Spinal cord (tissue), 10 donors: Measurements from ENCODE around the gene ADK. TPM values are rescaled to one million over a fixed set of nuclear protein-coding genes. Genes with fewer than 3 reads are reported as not detected.

Experiments
- DNase-seq, 6 donors: peaks; one replicate each; pipeline versions ENCODE4 v3.0.0 to v3.0.0-alpha.2; 2013 to 2015; ENCODE audit warnings: low spot score in 6 of 6, low read depth in 4 of 6
- H3K27ac ChIP-seq: one replicate; pipeline ENCODE4 v1.5.1; 2013; ENCODE audit warnings: low read depth, low read length, control low read depth
- H3K27me3 ChIP-seq: one replicate; pipeline ENCODE4 v1.6.1; 2013; ENCODE audit warnings: low read length; ENCODE audit not compliant: control insufficient read depth, insufficient read depth
- H3K36me3 ChIP-seq: one replicate; pipeline ENCODE4 v1.6.1; 2013; ENCODE audit warnings: low read length; ENCODE audit not compliant: control insufficient read depth, insufficient read depth
- H3K4me1 ChIP-seq: one replicate; pipeline ENCODE4 v1.6.1; 2013; ENCODE audit warnings: low read length; ENCODE audit not compliant: control insufficient read depth, insufficient read depth
- H3K4me3 ChIP-seq: one replicate; pipeline ENCODE4 v1.5.1; 2013; ENCODE audit warnings: low read depth, low read length, control low read depth
- H3K9me3 ChIP-seq: one replicate; pipeline ENCODE4 v1.6.1; 2013; ENCODE audit warnings: low read length; ENCODE audit not compliant: control insufficient read depth, insufficient read depth
- WGBS: methylation state at CpG from one replicate; pipeline ENCODE4 v1.1.5; 2013; ENCODE audit warnings: missing lambda C conversion rate; ENCODE audit not compliant: insufficient coverage; 5-methylcytosine and 5-hydroxymethylcytosine counted together
- polyA plus RNA-seq, 2 donors: library from polyadenylated mRNA; unstranded; fragments of 120-200 nt; gene quantifications; one replicate each; pipeline ENCODE4 v1.2.1, GENCODE V29; 2013; ENCODE audit not compliant: insufficient read length in 2 of 2
- total RNA-seq, 2 donors: library from RNA; depleted of rRNA in 1 of 2; stranded (reverse); fragments of 120-200 nt in 1 of 2; fragments of >200 nt in 1 of 2; gene quantifications; one replicate each; pipeline versions ENCODE4 v1.2.3 to v1.2.4, GENCODE V29; 2013 to 2014
- donor health status: healthy.

ADK gene
- total and polyA plus RNA-seq, 4 donors = 46.9 to 58.9 (median 51.1) TPM

- Histone ChIP-seq H3K27ac (peak overlapping the region; percentile 36), H3K36me3 (no peaks in the 10 kb centered on the region), H3K4me3 (no peak overlapping the region), H3K27me3 (no peaks in the 10 kb centered on the region), H3K9me3 (no peaks in the 10 kb centered on the region), H3K4me1 (peaks cover 3% of the 10 kb centered on the region)
- no CpG with 5 or more reads among the region's 2 CpGs for WGBS
- DNase-seq = peak in 1 of 6 donors; percentile 7
Observed at GRCh38 chr10:74589851-74590250, 438.8 kb downstream of the ADK start.

GRCh38 chr10:74593470-74593869 is 442.4 kb downstream of the ADK start:
- no peak overlapping the region for H3K4me3 ChIP-seq
- peaks cover 3% of the 10 kb centered on the region for H3K4me1 ChIP-seq
- H3K36me3 ChIP-seq = no peaks in the 10 kb centered on the region
- no peaks in the 10 kb centered on the region for H3K27me3 ChIP-seq
- H3K9me3 ChIP-seq = no peaks in the 10 kb centered on the region
- no peak overlapping the region for H3K27ac ChIP-seq
- DNase-seq = no peak
- WGBS = no CpG with 5 or more reads among the region's 2 CpGs

- no peaks in the 10 kb centered on the region for H3K36me3 ChIP-seq
- WGBS = no CpG with 5 or more reads among the region's 7 CpGs
- no peaks in the 10 kb centered on the region for H3K4me1 ChIP-seq
- DNase-seq = no peak
- H3K27ac ChIP-seq = no peak overlapping the region
- no peaks in the 10 kb centered on the region for H3K9me3 ChIP-seq
- H3K4me3 ChIP-seq = no peak overlapping the region
- H3K27me3 ChIP-seq = no peaks in the 10 kb centered on the region
Observed at GRCh38 chr10:74596713-74597112, 445.7 kb downstream of the ADK start.

GRCh38 chr10:74598891-74599566 is 448.0 kb downstream of the ADK start:
- Histone ChIP-seq H3K4me1 (no peaks in the 10 kb centered on the region), H3K9me3 (no peaks in the 10 kb centered on the region), H3K36me3 (no peaks in the 10 kb centered on the region), H3K4me3 (no peak overlapping the region), H3K27ac (peak overlapping the region; percentile 40), H3K27me3 (no peaks in the 10 kb centered on the region)
- no peak for DNase-seq
- 100% methylated on average over 1 of the region's 5 CpGs for WGBS

- H3K27me3 ChIP-seq = no peaks in the 10 kb centered on the region
- no peaks in the 10 kb centered on the region for H3K4me1 ChIP-seq
- H3K36me3 ChIP-seq = no peaks in the 10 kb centered on the region
- no peak overlapping the region for H3K4me3 ChIP-seq
- no peak overlapping the region for H3K27ac ChIP-seq
- no peak for DNase-seq
- H3K9me3 ChIP-seq = no peaks in the 10 kb centered on the region
Observed at GRCh38 chr10:74599672-74600071, 448.7 kb downstream of the ADK start.

GRCh38 chr10:74600170-74600569 is 449.1 kb downstream of the ADK start:
- Histone ChIP-seq H3K36me3 (no peaks in the 10 kb centered on the region), H3K27me3 (no peaks in the 10 kb centered on the region), H3K9me3 (no peaks in the 10 kb centered on the region), H3K27ac (no peak overlapping the region), H3K4me1 (no peaks in the 10 kb centered on the region), H3K4me3 (no peak overlapping the region)
- no peak for DNase-seq
- no CpG with 5 or more reads among the region's 2 CpGs for WGBS

- Histone ChIP-seq H3K36me3 (no peaks in the 10 kb centered on the region), H3K27ac (no peak overlapping the region), H3K4me3 (no peak overlapping the region), H3K27me3 (no peaks in the 10 kb centered on the region), H3K4me1 (no peaks in the 10 kb centered on the region), H3K9me3 (no peaks in the 10 kb centered on the region)
- peak in 2 of 6 donors; percentile 61 to 82 for DNase-seq
- WGBS = no CpG with 5 or more reads among the region's 2 CpGs
Observed at GRCh38 chr10:74602576-74602975, 451.6 kb downstream of the ADK start.

GRCh38 chr10:74610299-74610698 is 459.3 kb downstream of the ADK start:
- Histone ChIP-seq H3K36me3 (no peaks in the 10 kb centered on the region), H3K4me3 (no peak overlapping the region), H3K27me3 (no peaks in the 10 kb centered on the region), H3K9me3 (no peaks in the 10 kb centered on the region), H3K4me1 (no peaks in the 10 kb centered on the region), H3K27ac (no peak overlapping the region)
- DNase-seq = no peak

GRCh38 chr10:74612195-74612594 is 461.2 kb downstream of the ADK start:
- DNase-seq = no peak
- Histone ChIP-seq H3K4me3 (no peak overlapping the region), H3K27me3 (no peaks in the 10 kb centered on the region), H3K4me1 (no peaks in the 10 kb centered on the region), H3K9me3 (no peaks in the 10 kb centered on the region), H3K36me3 (no peaks in the 10 kb centered on the region), H3K27ac (no peak overlapping the region)

GRCh38 chr10:74620626-74621025 is 469.6 kb downstream of the ADK start:
- peaks cover 3% of the 10 kb centered on the region for H3K9me3 ChIP-seq
- H3K27me3 ChIP-seq = no peaks in the 10 kb centered on the region
- H3K36me3 ChIP-seq = no peaks in the 10 kb centered on the region
- DNase-seq = no peak
- no peaks in the 10 kb centered on the region for H3K4me1 ChIP-seq
- no peak overlapping the region for H3K27ac ChIP-seq
- H3K4me3 ChIP-seq = no peak overlapping the region
